LNCAP (cell line): ENCODE results near the gene SLC35F6.

ENCODE experiments used
- TF ChIP-seq, protein P1 (sequence below): fragments of 450-650 bp; IDR thresholded peaks from 2 replicates; pipeline ENCODE4 v1.5.1; 2017; ENCODE audit warnings: mild to moderate bottlenecking

Gene SLC35F6

DNA sequence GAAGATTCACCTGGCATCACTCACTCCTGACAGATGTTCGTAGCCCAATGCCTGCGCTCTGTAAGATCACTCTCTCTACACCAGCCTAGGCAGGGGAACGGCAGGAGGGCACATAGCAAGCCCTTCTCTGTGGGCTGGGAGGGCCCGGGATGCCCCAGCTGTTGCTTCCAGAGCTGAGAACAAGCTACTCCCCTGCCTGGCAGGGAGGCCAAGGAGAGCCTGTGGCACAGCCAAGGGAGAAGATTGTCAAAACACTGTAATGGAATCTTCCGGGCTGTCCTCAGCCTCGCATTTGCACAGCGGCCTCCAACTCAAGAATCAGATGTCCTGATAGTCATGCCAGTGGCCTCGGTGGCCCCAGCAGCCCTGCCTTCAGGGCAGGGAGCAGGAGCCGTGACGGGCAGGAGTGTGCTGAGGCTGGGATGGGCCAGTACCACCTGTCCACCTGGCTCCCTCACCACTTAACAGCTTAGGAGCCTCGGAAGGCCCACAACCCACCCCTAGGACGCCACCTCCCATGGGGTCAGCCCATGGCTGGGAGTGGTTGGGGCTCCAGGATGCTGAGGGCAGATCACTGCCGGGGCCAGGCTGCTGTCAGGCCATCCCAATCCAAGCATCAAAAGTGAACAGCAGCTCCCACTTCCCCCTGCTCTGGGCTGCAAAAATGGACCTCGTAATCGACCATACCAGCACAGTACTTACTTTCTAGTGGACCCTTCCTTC, 21.9 kb upstream of the SLC35F6 start:
- TF ChIP-seq, protein P1, sequence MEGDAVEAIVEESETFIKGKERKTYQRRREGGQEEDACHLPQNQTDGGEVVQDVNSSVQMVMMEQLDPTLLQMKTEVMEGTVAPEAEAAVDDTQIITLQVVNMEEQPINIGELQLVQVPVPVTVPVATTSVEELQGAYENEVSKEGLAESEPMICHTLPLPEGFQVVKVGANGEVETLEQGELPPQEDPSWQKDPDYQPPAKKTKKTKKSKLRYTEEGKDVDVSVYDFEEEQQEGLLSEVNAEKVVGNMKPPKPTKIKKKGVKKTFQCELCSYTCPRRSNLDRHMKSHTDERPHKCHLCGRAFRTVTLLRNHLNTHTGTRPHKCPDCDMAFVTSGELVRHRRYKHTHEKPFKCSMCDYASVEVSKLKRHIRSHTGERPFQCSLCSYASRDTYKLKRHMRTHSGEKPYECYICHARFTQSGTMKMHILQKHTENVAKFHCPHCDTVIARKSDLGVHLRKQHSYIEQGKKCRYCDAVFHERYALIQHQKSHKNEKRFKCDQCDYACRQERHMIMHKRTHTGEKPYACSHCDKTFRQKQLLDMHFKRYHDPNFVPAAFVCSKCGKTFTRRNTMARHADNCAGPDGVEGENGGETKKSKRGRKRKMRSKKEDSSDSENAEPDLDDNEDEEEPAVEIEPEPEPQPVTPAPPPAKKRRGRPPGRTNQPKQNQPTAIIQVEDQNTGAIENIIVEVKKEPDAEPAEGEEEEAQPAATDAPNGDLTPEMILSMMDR, result no peak

DNA sequence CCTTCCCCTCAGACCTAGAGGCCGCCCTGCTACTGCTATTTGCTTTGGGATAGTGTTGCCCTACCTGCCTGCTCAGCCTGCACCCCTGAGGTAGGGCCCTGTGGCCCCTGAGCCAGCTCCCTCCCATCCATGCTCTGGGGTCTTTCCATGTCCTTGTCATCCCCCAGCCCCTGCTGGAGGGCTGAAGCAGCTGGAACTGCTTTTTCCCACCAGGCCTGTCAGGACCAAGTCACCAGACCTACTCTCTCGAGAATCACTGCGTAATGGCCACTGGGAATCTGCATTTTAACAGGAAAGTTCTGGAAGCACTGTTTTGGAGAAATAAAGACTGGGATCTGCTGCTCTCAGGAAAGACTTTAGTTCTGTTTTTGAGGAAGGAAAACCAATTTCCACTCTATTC, 20.2 kb upstream of the SLC35F6 start:
- TF ChIP-seq, protein P1, result no peak

DNA sequence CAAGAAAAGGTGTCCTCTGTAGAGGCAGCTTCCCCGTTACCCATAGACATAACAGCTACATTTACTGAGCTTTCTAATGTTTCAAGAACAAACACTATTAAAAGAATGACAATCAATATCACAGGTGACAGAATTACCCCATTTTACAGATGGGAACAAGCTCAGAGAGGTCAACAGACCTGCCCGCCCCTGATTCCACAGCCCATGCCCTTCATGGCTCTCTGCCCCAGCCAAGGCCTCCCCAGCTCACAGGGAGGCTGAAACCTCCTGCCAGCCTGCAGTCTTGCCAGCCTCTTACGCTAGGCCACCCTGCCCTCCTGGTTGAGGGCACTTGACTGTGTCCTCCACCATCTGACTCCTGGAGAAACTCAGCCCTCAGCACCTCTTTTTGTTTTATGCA, 19.1 kb upstream of the SLC35F6 start:
- TF ChIP-seq, protein P1, result no peak

DNA sequence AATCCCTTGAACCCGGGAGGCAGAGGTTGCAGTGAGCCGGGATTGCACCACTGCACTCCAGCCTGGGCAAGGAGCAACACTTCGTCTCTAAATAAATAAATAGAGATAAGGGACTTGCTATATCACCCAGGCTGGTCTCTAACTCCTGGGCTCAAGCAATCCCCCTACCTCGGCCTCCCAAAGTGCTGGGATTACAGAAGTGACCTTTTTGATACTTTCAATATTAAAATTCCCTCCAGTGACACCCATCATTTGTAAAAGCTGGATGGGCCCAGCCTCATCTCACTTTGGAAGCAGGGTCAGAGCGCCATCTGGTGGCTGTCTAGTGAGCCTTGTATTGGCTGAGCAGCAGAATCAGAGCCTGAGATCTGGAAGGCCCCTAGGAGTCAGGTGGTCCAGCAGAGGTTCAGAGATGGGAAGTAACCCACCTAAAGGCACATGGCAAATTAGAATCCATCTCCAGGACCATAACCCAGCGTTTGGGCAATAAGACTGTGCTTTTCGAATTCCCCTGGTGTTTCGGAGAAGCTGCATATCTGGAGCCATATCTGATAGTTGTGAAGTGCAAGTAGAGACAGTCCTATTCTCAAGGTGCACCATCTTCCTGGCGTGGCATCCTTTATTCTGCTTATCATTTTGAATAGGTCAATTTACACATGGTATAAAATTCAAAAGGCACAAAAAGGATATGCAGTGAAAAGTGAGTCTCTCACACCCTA, 18.3 kb upstream of the SLC35F6 start:
- TF ChIP-seq, protein P1, result peak; percentile 75

DNA sequence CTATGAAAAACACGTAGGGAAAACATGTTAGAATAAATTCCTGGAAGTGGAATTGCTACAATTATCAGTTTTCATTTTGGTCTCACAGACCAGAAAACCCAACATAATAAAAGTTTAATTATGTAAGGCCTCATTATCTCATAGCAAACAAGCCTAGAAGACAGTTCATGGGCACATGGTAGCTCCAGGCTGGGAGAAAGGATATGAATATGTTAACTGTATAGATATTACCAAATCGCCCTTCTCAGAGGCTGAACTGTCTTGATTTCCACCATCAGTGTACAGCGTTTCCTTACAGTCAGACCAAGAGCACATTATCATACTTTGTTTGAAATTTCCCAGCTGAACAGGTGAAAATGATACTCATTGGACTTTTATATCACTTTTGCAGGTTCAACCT, 17.1 kb upstream of the SLC35F6 start:
- TF ChIP-seq, protein P1, result no peak

DNA sequence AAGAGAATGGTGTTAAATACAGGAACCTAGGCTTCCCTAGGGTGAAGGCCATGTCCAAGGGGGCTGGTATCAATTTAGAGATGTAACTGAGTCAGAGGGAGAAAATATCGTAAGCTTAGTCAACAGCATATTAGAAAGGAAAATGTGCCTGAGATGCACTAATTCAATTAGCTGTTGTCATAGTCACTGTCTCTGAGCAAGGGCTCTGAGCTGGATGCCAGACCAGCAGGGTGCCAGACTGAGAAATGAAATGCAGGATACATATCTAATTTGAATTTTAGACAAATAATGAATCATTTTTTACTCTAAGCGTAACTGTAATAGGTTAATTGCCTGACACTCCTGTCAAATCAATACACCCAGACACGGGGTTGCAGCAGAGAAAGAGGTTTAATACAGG, 11.4 kb upstream of the SLC35F6 start:
- TF ChIP-seq, protein P1, result no peak

DNA sequence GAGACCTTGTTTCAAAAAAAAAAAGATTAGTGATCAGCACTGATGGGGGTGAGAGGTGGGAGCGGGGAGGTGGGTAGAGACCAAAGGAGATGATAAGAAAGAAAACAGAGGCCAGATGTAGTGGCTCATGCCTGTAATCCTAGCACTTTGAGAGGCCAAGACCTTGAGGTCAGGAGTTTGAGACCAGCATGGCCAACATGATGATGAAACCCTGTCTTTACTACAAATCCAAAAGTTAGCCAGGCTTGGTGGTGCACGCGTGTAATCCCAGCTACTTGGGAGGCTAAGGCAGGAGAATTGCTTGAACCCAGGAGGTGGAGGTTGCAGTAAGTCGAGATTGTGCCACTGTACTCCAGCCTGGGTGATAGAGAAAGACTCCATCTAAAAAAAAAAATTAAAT, 9.5 kb upstream of the SLC35F6 start:
- TF ChIP-seq, protein P1, result no peak
